H1 (cell line): Measurements from ENCODE around the gene PCIF1. TPM values are rescaled to one million over a fixed set of nuclear protein-coding genes. Genes with fewer than 3 reads are reported as not detected.

Source experiments
- TCF12 ChIP-seq: IDR thresholded peaks from 2 replicates; pipeline ENCODE4 v1.6.1; 2011; ENCODE audit warnings: low read depth, mild to moderate bottlenecking, low read length
- polyA plus RNA-seq, 7 experiments: library from polyadenylated mRNA; depleted of rRNA in 3 of 7; stranded (reverse) in 5 of 7; unstranded in 2 of 7; fragments of >200 nt in 5 of 7; fragments of 200-250 nt in 2 of 7; gene quantifications; 1 replicate in 5 of 7; 2 replicates in 1 of 7; 4 replicates in 1 of 7; pipeline versions ENCODE4 v1.2.1 to v1.2.3, GENCODE V29; 2011 to 2013; ENCODE audit warnings: missing spikeins in 2 of 7, mixed read lengths in 2 of 7
- total RNA-seq: library from RNA; stranded (reverse); fragmentation: NEBNext Ultra II Directional; extraction: Animal tissue kit (Norgen Biotek cat#: 25700); gene quantifications from 2 replicates; pipeline ENCODE4 v1.2.1, GENCODE V29; 2021
- TF ChIP-seq, protein P1 (sequence below): fragments of 300-600 bp; sonication (generic); IDR thresholded peaks from 2 replicates; pipeline ENCODE4 v1.7.1; 2012; ENCODE audit warnings: low read length, moderate library complexity, mild to moderate bottlenecking, inconsistent platforms; ENCODE audit not compliant: insufficient replicate concordance

Gene PCIF1
- total and polyA plus RNA-seq, 2 of the 8 experiments (the other 6 are each of a cell fraction or from before 2014, with no cell fraction given), result 30.3 to 30.6 TPM

DNA sequence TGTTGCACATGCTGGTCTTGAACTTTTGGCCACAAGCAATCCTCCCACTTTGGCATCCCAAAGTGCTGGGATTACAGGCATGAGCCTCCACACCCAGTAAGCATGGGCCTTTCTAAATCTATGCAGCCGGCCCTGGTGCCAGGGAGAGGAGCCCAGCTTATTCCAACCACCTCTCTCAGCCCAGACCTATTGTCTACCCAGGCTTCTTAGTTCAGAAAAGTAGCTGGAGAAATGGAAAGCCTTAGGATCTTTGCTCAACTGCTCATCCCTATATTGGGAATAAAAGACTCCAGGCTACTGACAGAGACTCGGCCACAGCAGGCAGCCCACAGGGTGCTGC is 7.8 kb upstream of the PCIF1 start (continued):
- TF ChIP-seq, protein P1, sequence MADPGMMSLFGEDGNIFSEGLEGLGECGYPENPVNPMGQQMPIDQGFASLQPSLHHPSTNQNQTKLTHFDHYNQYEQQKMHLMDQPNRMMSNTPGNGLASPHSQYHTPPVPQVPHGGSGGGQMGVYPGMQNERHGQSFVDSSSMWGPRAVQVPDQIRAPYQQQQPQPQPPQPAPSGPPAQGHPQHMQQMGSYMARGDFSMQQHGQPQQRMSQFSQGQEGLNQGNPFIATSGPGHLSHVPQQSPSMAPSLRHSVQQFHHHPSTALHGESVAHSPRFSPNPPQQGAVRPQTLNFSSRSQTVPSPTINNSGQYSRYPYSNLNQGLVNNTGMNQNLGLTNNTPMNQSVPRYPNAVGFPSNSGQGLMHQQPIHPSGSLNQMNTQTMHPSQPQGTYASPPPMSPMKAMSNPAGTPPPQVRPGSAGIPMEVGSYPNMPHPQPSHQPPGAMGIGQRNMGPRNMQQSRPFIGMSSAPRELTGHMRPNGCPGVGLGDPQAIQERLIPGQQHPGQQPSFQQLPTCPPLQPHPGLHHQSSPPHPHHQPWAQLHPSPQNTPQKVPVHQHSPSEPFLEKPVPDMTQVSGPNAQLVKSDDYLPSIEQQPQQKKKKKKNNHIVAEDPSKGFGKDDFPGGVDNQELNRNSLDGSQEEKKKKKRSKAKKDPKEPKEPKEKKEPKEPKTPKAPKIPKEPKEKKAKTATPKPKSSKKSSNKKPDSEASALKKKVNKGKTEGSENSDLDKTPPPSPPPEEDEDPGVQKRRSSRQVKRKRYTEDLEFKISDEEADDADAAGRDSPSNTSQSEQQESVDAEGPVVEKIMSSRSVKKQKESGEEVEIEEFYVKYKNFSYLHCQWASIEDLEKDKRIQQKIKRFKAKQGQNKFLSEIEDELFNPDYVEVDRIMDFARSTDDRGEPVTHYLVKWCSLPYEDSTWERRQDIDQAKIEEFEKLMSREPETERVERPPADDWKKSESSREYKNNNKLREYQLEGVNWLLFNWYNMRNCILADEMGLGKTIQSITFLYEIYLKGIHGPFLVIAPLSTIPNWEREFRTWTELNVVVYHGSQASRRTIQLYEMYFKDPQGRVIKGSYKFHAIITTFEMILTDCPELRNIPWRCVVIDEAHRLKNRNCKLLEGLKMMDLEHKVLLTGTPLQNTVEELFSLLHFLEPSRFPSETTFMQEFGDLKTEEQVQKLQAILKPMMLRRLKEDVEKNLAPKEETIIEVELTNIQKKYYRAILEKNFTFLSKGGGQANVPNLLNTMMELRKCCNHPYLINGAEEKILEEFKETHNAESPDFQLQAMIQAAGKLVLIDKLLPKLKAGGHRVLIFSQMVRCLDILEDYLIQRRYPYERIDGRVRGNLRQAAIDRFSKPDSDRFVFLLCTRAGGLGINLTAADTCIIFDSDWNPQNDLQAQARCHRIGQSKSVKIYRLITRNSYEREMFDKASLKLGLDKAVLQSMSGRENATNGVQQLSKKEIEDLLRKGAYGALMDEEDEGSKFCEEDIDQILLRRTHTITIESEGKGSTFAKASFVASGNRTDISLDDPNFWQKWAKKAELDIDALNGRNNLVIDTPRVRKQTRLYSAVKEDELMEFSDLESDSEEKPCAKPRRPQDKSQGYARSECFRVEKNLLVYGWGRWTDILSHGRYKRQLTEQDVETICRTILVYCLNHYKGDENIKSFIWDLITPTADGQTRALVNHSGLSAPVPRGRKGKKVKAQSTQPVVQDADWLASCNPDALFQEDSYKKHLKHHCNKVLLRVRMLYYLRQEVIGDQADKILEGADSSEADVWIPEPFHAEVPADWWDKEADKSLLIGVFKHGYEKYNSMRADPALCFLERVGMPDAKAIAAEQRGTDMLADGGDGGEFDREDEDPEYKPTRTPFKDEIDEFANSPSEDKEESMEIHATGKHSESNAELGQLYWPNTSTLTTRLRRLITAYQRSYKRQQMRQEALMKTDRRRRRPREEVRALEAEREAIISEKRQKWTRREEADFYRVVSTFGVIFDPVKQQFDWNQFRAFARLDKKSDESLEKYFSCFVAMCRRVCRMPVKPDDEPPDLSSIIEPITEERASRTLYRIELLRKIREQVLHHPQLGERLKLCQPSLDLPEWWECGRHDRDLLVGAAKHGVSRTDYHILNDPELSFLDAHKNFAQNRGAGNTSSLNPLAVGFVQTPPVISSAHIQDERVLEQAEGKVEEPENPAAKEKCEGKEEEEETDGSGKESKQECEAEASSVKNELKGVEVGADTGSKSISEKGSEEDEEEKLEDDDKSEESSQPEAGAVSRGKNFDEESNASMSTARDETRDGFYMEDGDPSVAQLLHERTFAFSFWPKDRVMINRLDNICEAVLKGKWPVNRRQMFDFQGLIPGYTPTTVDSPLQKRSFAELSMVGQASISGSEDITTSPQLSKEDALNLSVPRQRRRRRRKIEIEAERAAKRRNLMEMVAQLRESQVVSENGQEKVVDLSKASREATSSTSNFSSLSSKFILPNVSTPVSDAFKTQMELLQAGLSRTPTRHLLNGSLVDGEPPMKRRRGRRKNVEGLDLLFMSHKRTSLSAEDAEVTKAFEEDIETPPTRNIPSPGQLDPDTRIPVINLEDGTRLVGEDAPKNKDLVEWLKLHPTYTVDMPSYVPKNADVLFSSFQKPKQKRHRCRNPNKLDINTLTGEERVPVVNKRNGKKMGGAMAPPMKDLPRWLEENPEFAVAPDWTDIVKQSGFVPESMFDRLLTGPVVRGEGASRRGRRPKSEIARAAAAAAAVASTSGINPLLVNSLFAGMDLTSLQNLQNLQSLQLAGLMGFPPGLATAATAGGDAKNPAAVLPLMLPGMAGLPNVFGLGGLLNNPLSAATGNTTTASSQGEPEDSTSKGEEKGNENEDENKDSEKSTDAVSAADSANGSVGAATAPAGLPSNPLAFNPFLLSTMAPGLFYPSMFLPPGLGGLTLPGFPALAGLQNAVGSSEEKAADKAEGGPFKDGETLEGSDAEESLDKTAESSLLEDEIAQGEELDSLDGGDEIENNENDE, result no peak
- TF ChIP-seq TCF12, result no peak
